H1 (cell line): ENCODE results near the gene SAPCD1. TPM values are rescaled to one million over a fixed set of nuclear protein-coding genes. Genes with fewer than 3 reads are reported as not detected.

Experiments
- SAP30 ChIP-seq: fragments of 300-600 bp; sonication (generic); IDR thresholded peaks from 2 replicates; pipeline ENCODE4 v1.7.1; 2012; ENCODE audit warnings: low read length, moderate library complexity, mild to moderate bottlenecking, inconsistent platforms; ENCODE audit not compliant: insufficient read depth, insufficient replicate concordance
- polyA plus RNA-seq, 7 experiments: library from polyadenylated mRNA; depleted of rRNA in 3 of 7; stranded (reverse) in 5 of 7; unstranded in 2 of 7; fragments of >200 nt in 5 of 7; fragments of 200-250 nt in 2 of 7; gene quantifications; 1 replicate in 5 of 7; 2 replicates in 1 of 7; 4 replicates in 1 of 7; pipeline versions ENCODE4 v1.2.1 to v1.2.3, GENCODE V29; 2011 to 2013; ENCODE audit warnings: missing spikeins in 2 of 7, mixed read lengths in 2 of 7
- total RNA-seq: library from RNA; stranded (reverse); fragmentation: NEBNext Ultra II Directional; extraction: Animal tissue kit (Norgen Biotek cat#: 25700); gene quantifications from 2 replicates; pipeline ENCODE4 v1.2.1, GENCODE V29; 2021
- TF ChIP-seq, protein P1 (sequence below): fragments of 300-600 bp; sonication (generic); IDR thresholded peaks from 2 replicates; pipeline ENCODE4 v1.7.1; 2012; ENCODE audit warnings: low read length, moderate library complexity, mild to moderate bottlenecking, inconsistent platforms; ENCODE audit not compliant: insufficient replicate concordance

Gene SAPCD1
- total and polyA plus RNA-seq, 2 of the 8 experiments (the other 6 are each of a cell fraction or from before 2014, with no cell fraction given), result 3.1 to 5.9 TPM

DNA sequence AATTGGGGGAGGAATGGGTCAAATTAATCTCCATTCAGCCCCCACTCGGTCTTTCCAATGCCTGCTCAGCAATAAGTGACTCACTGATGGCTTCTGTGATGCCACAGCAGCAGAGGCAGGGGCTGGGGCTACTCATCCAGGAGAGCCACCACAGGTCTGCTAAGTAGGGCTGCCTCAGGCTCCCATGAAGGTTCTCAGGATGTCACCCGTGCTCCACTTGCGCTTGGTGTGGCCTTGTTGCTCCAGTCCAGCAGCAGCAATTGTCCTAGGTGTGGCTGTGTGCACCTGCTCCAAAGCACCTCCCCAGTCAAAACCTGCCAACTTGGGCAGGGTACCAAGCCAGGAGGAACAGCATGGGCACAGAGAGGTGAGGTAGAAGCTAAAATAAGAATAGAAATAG lies 40.3 kb upstream of the SAPCD1 start (continued):
- TF ChIP-seq, protein P1, sequence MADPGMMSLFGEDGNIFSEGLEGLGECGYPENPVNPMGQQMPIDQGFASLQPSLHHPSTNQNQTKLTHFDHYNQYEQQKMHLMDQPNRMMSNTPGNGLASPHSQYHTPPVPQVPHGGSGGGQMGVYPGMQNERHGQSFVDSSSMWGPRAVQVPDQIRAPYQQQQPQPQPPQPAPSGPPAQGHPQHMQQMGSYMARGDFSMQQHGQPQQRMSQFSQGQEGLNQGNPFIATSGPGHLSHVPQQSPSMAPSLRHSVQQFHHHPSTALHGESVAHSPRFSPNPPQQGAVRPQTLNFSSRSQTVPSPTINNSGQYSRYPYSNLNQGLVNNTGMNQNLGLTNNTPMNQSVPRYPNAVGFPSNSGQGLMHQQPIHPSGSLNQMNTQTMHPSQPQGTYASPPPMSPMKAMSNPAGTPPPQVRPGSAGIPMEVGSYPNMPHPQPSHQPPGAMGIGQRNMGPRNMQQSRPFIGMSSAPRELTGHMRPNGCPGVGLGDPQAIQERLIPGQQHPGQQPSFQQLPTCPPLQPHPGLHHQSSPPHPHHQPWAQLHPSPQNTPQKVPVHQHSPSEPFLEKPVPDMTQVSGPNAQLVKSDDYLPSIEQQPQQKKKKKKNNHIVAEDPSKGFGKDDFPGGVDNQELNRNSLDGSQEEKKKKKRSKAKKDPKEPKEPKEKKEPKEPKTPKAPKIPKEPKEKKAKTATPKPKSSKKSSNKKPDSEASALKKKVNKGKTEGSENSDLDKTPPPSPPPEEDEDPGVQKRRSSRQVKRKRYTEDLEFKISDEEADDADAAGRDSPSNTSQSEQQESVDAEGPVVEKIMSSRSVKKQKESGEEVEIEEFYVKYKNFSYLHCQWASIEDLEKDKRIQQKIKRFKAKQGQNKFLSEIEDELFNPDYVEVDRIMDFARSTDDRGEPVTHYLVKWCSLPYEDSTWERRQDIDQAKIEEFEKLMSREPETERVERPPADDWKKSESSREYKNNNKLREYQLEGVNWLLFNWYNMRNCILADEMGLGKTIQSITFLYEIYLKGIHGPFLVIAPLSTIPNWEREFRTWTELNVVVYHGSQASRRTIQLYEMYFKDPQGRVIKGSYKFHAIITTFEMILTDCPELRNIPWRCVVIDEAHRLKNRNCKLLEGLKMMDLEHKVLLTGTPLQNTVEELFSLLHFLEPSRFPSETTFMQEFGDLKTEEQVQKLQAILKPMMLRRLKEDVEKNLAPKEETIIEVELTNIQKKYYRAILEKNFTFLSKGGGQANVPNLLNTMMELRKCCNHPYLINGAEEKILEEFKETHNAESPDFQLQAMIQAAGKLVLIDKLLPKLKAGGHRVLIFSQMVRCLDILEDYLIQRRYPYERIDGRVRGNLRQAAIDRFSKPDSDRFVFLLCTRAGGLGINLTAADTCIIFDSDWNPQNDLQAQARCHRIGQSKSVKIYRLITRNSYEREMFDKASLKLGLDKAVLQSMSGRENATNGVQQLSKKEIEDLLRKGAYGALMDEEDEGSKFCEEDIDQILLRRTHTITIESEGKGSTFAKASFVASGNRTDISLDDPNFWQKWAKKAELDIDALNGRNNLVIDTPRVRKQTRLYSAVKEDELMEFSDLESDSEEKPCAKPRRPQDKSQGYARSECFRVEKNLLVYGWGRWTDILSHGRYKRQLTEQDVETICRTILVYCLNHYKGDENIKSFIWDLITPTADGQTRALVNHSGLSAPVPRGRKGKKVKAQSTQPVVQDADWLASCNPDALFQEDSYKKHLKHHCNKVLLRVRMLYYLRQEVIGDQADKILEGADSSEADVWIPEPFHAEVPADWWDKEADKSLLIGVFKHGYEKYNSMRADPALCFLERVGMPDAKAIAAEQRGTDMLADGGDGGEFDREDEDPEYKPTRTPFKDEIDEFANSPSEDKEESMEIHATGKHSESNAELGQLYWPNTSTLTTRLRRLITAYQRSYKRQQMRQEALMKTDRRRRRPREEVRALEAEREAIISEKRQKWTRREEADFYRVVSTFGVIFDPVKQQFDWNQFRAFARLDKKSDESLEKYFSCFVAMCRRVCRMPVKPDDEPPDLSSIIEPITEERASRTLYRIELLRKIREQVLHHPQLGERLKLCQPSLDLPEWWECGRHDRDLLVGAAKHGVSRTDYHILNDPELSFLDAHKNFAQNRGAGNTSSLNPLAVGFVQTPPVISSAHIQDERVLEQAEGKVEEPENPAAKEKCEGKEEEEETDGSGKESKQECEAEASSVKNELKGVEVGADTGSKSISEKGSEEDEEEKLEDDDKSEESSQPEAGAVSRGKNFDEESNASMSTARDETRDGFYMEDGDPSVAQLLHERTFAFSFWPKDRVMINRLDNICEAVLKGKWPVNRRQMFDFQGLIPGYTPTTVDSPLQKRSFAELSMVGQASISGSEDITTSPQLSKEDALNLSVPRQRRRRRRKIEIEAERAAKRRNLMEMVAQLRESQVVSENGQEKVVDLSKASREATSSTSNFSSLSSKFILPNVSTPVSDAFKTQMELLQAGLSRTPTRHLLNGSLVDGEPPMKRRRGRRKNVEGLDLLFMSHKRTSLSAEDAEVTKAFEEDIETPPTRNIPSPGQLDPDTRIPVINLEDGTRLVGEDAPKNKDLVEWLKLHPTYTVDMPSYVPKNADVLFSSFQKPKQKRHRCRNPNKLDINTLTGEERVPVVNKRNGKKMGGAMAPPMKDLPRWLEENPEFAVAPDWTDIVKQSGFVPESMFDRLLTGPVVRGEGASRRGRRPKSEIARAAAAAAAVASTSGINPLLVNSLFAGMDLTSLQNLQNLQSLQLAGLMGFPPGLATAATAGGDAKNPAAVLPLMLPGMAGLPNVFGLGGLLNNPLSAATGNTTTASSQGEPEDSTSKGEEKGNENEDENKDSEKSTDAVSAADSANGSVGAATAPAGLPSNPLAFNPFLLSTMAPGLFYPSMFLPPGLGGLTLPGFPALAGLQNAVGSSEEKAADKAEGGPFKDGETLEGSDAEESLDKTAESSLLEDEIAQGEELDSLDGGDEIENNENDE, result no peak
- TF ChIP-seq SAP30, result no peak
